Epithelial cell of prostate (primary cell): ENCODE measurements around the gene MXRA5.
"Not testable (repeated sequence)": the region's sequence is repeated elsewhere in the genome, so short reads cannot be mapped to it uniquely, and the experiment has no call there.

ENCODE experiments used
- DNase-seq: peaks from one replicate; pipeline ENCODE4 v3.0.0-alpha.2; 2011; ENCODE audit warnings: low read depth, low spot score
- H3K27ac ChIP-seq: fragments of 450-650 bp; 2 replicates; pipeline ENCODE4 v1.5.1; 2017; ENCODE audit warnings: mild to moderate bottlenecking

The MXRA5 gene

DNA sequence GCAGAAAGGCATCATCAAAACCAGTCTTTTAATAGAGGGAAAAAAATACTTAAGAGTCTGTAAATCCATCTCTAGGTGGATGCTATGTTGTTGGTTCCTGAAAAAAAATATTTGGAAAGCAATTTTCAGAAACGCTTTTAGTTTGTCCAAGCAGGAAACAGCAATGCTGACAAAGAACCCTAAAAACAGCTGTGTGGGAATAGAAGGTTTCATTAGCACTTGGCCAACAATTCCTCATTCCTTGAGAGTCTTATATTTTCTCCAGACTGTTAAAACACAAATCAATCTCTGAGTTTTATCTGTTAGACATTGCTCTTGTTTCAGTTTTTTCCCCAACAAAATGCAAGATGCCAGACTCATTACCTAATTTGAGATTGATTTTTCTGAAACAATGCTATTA is 6.4 kb downstream of the MXRA5 start:
- DNase-seq = no peak
- H3K27ac ChIP-seq = no peak overlapping the region

DNA sequence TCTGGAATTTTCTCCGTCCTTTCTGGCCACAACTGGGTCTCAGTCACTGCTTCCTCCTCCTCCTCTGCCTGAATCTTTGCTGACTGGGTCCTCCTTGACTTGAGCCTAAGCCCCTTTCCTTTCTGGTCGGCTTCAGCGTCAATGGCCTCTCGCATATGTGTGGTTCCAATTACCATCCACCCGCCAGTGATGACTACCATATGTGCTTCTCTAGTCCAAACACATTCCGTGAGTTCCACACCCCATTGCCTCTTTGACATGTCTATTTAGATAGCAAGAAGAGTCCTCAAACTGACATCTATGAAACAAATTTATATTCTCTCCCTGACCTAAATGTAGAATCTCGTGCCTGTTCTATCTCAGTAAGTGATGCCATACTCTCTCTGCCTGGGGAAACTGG is 19.8 kb downstream of the MXRA5 start:
- DNase-seq = no peak
- H3K27ac ChIP-seq = no peak overlapping the region

DNA sequence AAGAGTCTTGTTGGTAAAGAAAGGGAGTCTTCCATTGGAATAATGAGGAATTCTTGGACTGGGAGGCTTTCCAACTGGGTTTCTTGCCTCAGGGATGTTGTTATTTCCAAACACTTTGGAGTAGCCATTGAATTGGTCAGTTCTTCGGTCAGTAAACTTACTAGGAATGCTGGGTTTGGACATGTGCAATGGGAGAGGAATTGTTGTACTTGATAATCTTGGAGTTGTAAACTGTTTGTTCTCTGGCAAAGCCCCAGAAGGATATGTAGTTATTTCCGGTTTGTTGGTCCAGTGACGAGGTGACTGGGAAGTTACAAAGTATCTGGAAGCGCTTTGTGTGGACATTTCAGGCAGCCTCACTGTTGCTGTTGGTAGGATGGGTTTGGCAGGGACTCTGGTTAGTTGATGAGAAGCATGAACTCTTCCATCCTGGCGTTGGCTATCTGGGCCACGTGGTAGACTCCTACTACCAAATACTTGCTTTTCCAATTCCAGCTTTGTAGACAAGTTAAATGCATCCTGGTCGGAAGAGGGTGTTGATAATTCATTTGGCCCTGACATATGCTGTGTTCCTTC is 25.9 kb downstream of the MXRA5 start:
- no peak overlapping the region for H3K27ac ChIP-seq

DNA sequence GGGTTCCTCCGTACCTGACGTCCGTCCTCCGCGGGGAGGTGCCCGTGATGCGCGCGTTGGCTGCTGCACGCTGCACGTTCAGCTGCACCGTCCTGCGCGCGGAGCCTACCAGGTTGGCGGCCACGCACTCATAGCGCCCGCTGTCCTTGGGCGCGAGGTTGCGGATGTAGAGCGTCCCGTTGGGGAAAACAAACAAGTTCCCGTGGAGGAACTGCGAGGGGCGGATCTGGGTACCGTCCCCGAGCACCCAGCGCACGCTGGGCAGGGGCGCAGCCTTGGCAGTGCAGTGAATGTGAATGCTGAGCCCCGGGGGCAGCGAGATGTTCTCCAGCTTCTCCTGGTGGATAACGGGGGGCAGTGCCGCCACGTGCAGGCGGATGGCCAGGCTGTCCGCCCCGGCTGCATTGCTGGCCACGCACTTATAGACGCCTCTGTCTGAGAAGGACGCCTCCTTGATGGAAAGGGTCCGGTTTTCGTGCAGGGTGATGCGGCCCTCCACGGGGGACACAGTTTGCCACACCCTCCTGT is 29.2 kb downstream of the MXRA5 start:
- no peak for DNase-seq
- no peak overlapping the region for H3K27ac ChIP-seq

More for the DNA sequence above, 25.9 kb downstream of the MXRA5 start:
- no peak for DNase-seq

DNA sequence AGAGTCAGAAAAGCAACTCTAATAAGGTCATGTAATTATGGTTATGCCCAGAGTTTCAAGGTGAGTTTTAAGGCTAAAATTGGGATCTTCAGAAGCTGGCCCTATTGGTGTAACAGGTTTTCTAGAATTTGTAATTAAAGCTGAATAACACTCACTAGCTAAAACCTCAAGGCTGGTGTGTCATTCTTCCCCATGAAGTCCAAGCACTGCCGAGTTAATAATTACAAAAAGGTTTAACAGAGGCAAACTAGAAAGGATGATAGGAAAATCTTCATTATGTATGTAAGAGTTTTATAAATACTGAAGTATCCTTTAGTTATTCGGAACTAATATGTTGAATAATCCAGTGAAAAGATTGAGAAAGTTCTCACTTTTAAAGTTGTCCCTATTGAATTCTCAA is 34.3 kb downstream of the MXRA5 start:
- H3K27ac ChIP-seq = no peak overlapping the region
- no peak for DNase-seq

DNA sequence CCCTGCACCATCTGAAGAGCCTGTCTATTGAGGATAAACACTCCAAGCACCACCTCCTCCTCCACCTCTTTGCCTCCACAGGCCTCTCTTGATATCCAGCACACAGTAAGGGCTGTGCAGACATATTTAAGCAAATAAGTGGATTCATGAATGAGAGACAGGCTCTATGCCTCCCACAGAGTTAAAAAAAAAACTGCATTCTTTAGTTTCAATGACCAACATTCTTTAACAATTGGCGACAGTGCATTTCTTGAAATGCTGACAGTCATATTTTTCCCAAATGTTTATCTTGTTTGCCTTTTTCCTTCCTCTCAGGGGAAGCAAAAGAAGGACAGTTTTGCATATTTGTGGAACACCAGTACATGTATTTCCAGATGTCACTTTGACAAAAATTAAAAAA is 38.6 kb downstream of the MXRA5 start:
- H3K27ac ChIP-seq = no peak overlapping the region
- DNase-seq = no peak

DNA sequence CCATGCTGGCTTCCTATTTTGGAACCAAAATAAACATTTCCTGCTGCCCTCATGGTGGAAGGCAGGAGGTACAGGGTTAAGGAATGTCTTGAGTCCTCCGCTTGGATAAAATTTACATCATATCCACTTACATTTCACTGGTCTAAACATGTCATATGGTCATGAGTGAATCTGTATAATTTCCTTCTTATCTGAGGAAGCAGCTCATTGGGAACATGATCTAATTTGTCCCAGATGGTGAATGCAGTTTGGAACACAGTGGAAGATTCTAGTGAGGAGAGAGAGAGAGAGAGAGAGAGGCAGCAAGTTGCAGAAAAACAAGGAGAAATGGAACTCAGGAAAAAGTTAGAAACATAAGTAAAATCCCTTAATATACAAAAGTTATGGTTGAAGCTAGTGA is 46.8 kb downstream of the MXRA5 start:
- no peak for DNase-seq
- H3K27ac ChIP-seq = no peak overlapping the region

DNA sequence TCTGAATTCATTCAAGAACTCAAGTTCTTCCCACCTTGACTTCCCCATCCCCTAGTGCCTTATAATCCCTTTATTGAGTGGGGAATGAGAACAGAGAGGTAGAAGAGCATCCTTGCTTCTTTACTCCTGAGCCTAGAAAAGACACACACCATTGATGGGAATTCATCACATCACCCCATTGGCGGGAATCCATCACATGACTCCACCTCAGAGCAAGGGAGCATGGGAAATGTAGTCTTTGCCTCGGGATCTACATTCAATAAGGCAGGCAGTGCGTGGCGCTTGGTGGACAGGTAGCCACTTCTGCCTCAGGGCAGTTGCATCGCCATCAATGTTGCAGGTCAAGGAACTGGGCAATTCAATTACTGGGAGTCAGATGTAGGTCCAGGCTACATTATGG is 50.7 kb downstream of the MXRA5 start:
- DNase-seq = no peak
- no peak overlapping the region for H3K27ac ChIP-seq

DNA sequence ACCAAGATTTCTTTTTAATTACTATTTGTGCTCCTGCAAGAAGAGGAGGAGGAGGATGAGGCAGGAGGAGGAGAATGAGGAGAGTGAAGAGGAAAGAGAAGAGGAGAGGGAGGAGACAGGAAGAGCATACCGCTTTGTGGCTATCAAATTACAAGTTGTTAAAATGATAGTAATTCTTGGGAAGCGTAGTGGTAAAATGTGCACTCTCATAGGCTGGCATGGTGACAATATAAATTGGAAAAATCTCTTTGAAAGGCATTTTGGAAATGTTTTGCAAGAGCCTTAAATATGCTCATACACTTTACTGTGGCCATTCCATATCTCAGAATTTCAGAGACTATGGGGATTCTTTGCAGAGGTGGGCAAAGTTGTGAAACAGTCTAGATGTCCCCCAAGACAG is 53.2 kb downstream of the MXRA5 start:
- H3K27ac ChIP-seq = no peak overlapping the region
- DNase-seq = no peak

DNA sequence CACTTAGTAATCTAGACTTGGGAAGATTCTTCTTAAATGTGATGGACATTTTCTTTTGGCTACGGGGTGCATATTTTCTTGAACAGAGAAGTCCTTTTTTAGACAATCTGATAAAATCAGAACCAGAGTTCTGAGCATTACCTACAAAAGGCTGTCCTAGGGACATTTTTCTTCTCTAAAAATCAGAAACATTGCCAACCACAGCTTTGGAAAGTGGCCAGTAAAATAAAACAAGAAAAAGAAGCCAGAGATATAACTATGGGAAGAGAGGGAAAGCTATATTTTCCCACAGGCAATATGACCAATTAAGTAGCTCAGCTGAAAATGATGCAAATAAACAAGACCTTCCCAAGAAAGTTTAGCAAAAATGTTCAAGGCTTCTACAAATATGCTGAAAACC is 55.9 kb downstream of the MXRA5 start:
- DNase-seq = no peak
- no peak overlapping the region for H3K27ac ChIP-seq

DNA sequence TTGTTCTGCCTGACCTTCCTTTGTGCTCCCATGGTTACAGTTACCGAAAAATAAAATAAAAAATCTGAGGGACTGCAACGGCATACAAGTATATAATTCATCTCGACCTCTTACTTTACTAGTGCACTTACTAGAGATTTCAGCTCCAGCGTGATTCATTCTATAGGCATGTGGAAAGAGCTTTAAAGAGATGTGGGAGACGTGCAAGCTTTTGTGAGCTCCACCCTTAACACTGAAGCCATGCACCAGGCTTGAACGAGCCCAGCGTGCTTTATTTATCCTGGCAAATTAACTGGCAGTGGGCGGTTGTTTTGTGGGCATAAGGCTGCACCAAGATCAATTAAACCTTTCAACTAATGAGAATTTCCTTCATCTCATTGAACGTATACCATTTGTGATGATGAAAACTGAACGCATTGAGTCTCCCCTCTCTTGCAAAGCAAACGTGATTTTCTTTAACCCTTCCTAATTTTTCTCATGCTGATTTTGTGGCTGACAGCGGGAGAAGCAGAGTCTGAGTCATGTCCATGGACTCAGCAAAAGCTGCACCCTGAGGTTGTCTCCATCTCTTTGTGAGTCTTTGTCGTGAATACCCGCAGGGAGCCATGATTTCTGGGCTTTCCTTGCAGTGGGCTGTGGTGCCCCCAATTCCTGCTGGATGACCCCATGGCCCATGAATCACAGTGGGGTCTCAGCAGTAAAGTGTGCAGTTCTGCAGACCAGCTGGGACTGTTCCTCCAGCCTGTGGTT is 60.1 kb downstream of the MXRA5 start:
- DNase-seq = no peak
- H3K27ac ChIP-seq = peak overlapping the region; percentile 55

DNA sequence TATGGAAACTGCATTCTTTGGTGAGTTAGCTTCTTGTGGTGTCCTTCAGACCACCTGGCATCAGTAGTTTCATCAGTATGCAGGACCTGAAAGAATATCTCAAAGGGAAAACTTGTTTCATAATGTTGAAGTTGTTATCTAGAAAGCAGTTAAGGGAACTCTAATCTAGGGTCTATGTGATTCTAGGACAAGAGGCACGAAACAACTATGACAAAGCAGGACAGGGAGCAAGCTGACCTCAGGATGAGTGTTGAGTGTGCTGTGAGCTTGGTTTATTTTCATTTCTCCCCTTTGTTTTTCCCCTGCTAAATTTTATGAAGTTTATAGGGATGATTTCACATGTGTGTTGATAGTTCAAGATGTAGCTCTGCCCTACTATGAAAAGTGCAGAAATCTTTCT is 65.7 kb downstream of the MXRA5 start:
- DNase-seq = no peak
- H3K27ac ChIP-seq = no peak overlapping the region

DNA sequence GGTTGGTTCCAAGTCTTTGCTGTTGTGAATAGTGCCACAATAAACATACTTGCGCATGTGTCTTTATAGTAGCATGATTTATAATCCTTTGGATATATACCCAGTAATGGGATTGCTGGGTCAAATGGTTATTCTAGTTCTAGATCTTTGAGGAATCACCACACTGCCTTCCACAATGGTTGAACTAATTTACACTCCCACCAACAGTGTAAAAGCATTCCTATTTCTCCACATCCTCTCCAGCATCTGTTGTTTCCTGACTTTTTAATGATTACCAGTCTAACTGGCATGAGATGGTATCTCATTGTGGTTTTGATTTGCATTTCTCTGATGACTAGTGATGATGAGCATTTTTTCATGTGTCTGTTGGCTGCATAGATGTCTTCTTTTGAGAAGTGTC is 72.8 kb downstream of the MXRA5 start:
- H3K27ac ChIP-seq = peak overlapping the region; percentile 73
- not testable (repeated sequence) for DNase-seq

DNA sequence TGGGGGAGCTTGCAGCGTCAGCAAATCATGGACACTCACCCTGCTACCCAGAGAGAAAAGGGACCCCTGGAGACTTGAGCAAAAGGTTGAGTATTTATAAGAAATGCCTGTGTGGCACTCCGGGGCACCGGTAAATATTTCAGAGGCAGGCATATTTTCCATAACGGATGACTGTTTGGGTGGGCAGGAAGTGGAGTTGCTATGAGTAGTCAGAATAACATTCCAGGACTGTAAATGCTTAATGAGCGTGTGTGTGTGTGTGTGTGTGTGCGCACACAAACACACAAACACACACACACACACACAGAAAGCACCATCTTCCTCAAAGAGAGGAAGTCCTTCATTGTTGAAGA is 74.6 kb downstream of the MXRA5 start:
- DNase-seq = no peak
- peak overlapping the region; percentile 73 for H3K27ac ChIP-seq

DNA sequence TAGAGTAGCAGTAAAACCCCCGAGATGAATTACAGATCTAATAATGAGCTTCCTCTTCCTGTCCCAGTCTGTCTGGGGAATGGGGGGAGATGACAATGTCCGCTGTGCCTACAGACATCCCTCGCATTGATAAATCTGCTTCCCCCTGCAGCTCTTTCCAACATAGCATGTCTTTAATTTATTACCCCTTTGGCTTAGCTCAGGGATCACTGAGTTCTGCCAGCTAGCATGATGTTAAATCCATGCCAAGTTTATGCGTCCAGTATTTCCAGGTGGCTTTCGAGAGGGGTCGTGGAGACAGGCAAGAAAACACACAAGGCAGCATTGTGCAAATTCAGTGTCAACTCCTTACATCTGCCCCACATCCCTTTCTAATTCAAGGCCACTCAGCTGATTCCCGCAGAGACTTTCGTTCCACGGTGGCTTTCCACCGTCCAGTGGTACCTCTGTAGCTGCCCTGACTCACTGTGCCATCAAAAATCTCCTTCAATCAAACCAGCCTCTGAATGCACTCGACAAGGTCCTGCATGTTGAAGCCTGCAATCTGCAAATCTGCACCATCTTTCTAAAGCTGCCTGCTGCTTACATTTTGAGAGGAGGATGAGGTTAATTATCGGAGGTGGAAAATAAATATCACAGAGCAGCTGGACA is 75.1 kb downstream of the MXRA5 start:
- no peak for DNase-seq

DNA sequence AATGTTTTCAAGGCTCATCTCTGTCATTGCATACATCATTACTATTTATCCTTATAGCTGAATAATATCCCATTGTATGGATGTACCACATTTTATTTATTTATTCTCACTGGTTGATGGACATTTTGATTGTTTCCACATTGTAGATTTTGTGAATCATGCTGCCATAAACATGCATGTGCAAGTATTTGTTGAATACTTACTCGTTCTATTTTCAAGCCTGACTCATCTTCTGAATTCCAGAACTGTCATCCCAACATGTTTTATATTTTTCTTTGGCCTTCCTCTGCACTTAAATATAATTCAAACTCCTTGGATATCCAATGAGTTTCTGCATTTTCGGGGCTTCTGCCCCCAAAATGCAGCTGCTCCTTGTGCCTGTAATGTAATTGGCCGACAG is 77.6 kb downstream of the MXRA5 start:
- peak overlapping the region; percentile 64 for H3K27ac ChIP-seq
- DNase-seq = no peak

More for the DNA sequence above, 75.1 kb downstream of the MXRA5 start:
- peak overlapping the region; percentile 73 for H3K27ac ChIP-seq

DNA sequence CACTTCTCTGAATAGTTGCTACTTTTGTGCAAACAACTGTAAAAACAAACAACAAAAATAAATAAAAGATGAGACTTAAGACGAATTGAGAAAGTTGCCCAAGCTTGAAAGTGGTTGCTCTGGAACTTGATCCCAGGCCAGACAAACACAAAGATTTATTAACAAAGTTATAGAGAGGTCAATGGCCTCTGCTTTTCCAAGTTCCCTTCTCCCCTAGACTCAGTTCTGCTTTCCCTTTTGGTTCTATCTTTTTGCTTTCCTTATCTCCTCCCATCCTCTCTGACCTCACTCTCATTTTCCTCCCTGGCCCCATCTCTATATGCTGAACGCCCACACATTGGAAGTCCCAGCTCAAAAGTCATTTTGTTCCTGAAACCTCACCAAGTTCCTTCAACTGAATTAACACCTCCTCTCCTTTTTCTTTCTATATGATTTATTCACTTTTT is 82.7 kb downstream of the MXRA5 start:
- no peak for DNase-seq
- no peak overlapping the region for H3K27ac ChIP-seq

DNA sequence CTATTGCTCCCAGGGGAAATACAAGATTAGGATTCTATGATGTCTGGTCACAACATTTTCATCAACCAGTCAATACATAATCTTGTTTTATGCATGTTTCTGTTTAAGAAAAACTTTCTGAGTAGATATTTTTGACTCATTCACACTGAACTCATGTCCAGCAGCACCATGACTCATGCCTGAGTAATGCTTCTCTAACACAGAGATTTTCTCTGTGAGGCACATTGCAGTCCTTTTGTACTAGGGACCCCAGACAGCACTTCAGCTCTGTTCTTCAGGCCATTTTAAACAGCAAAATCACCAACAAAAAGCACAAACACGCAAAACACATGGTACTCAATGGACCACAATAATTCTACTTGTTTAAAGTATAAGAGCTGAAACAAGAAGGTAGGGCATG is 83.6 kb downstream of the MXRA5 start:
- DNase-seq = no peak
- peak overlapping the region; percentile 49 for H3K27ac ChIP-seq
